Neural progenitor cell (in vitro differentiated cells): ENCODE measurements around the gene C1orf87. TPM values are rescaled to one million over a fixed set of nuclear protein-coding genes. Genes with fewer than 3 reads are reported as not detected.

Experiments
- DNase-seq: peaks from one replicate; pipeline ENCODE4 v3.0.0-alpha.2; 2016; ENCODE audit warnings: low spot score
- H2AFZ ChIP-seq: fragments of 200-600 bp; sonication (generic); replicated peaks from 2 replicates; pipeline ENCODE4 v1.6.1; 2016; ENCODE audit warnings: antibody characterized with exemption
- H3F3A ChIP-seq: fragments of 200-600 bp; sonication (generic); 2 replicates; pipeline ENCODE4 v1.6.1; 2016; ENCODE audit warnings: antibody characterized with exemption, low read depth
- H3K27ac ChIP-seq: fragments of 200-600 bp; sonication (generic); 2 replicates; pipeline ENCODE4 v1.5.1; 2016; ENCODE audit warnings: mild to moderate bottlenecking
- H3K27me3 ChIP-seq: fragments of 200-600 bp; sonication (generic); 2 replicates; pipeline ENCODE4 v1.6.1; 2016; ENCODE audit warnings: mild to moderate bottlenecking, moderate library complexity
- H3K36me3 ChIP-seq: fragments of 200-600 bp; sonication (generic); 2 replicates; pipeline ENCODE4 v1.5.1; 2016
- H3K4me1 ChIP-seq: fragments of 200-600 bp; sonication (generic); 2 replicates; pipeline ENCODE4 v1.6.1; 2016; ENCODE audit warnings: mixed run types
- H3K4me2 ChIP-seq: fragments of 200-600 bp; sonication (generic); 2 replicates; pipeline ENCODE4 v1.6.1; 2016
- H3K4me3 ChIP-seq: fragments of 200-600 bp; sonication (generic); 2 replicates; pipeline ENCODE4 v1.5.1; 2016
- H3K79me2 ChIP-seq: fragments of 200-600 bp; sonication (generic); 2 replicates; pipeline ENCODE4 v1.6.1; 2016; ENCODE audit warnings: low read depth
- H3K9ac ChIP-seq: fragments of 200-600 bp; sonication (generic); 2 replicates; pipeline ENCODE4 v1.6.1; 2016
- H3K9me3 ChIP-seq: fragments of 200-600 bp; sonication (generic); 2 replicates; pipeline ENCODE4 v1.5.1; 2016; ENCODE audit warnings: low read depth
- H4K20me1 ChIP-seq: fragments of 200-600 bp; sonication (generic); 2 replicates; pipeline ENCODE4 v1.6.1; 2016; ENCODE audit warnings: low read depth
- H3K27ac Mint-ChIP-seq: 3 replicates; pipeline ENCODE4 v1.8.0; 2021; ENCODE audit warnings: mixed read lengths
- H3K27me3 Mint-ChIP-seq: 2 replicates; pipeline ENCODE4 v1.8.0; 2022; ENCODE audit warnings: low read depth, mild to moderate bottlenecking, inconsistent platforms, moderate library complexity, mixed read lengths; ENCODE audit not compliant: insufficient read depth
- H3K36me3 Mint-ChIP-seq: 3 replicates; pipeline ENCODE4 v1.8.0; 2021; ENCODE audit warnings: mixed read lengths
- H3K4me1 Mint-ChIP-seq: 3 replicates; pipeline ENCODE4 v1.8.0; 2021; ENCODE audit warnings: mixed read lengths
- H3K4me3 Mint-ChIP-seq: 3 replicates; pipeline ENCODE4 v1.8.0; 2021; ENCODE audit warnings: mild to moderate bottlenecking, moderate library complexity, mixed read lengths
- H3K9me3 Mint-ChIP-seq: 3 replicates; pipeline ENCODE4 v1.8.0; 2020; ENCODE audit warnings: mixed read lengths
- CTCF ChIP-seq: fragments of 200-600 bp; sonication (generic); IDR thresholded peaks from 2 replicates; pipeline ENCODE4 v1.5.1; 2017; ENCODE audit warnings: antibody characterized with exemption, mild to moderate bottlenecking
- EZH2 ChIP-seq: fragments of 200-600 bp; sonication (generic); IDR thresholded peaks from 2 replicates; pipeline ENCODE4 v1.6.1; 2017; ENCODE audit warnings: antibody characterized with exemption, mild to moderate bottlenecking, moderate library complexity
- EZH2phosphoT487 ChIP-seq: fragments of 200-600 bp; sonication (generic); IDR thresholded peaks from 2 replicates; pipeline ENCODE4 v1.6.1; 2017; ENCODE audit warnings: antibody characterized with exemption
- total RNA-seq: library from RNA; depleted of rRNA; stranded (reverse); fragments of >200 nt; gene quantifications from 2 replicates; pipeline ENCODE4 v1.2.3, GENCODE V29; 2015; ENCODE audit warnings: low replicate concordance

C1orf87 gene
- total RNA-seq, 1 donor from 2014 or later: not detected

DNA sequence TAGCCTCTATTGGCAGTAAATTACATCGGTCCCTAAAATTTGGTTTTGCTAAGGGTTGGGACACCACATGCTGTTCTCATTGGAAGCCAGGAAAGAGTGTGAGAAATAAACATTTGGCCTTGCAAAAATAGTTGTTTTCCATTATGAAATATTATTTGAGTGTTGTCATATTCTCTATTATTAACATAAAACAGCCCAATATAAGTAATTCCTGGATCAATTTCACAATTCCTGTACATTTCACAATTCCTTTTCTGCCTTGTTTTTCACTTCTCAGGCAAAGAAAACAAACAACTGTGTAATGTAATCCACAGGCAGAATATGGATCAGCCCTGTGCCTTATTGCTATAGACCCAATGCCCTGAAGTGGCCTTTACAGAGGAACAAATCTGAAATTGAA, 40.5 kb downstream of the C1orf87 start:
- H3K4me1 Mint-ChIP-seq: no peaks in the 10 kb centered on the region
- H3K4me3 Mint-ChIP-seq: no peak overlapping the region
- TF ChIP-seq EZH2: no peak
- TF ChIP-seq EZH2phosphoT487: no peak
- no peak for TF ChIP-seq CTCF
- H3K36me3 Mint-ChIP-seq: no peaks in the 10 kb centered on the region
- Histone ChIP-seq H3K36me3 (no peaks in the 10 kb centered on the region), H3K9me3 (no peaks in the 10 kb centered on the region), H3K4me2 (no peak overlapping the region), H3K27me3 (no peaks in the 10 kb centered on the region), H3K9ac (no peak overlapping the region), H3K27ac (no peak overlapping the region), H2AFZ (no peak overlapping the region), H3K79me2 (no peaks in the 10 kb centered on the region), H3K4me3 (no peak overlapping the region), H4K20me1 (no peaks in the 10 kb centered on the region), H3K4me1 (no peaks in the 10 kb centered on the region), H3F3A (no peaks in the 10 kb centered on the region)
- no peak overlapping the region for H3K27ac Mint-ChIP-seq
- no peaks in the 10 kb centered on the region for H3K9me3 Mint-ChIP-seq
- DNase-seq: no peak
- peaks cover 2% of the 10 kb centered on the region for H3K27me3 Mint-ChIP-seq

DNA sequence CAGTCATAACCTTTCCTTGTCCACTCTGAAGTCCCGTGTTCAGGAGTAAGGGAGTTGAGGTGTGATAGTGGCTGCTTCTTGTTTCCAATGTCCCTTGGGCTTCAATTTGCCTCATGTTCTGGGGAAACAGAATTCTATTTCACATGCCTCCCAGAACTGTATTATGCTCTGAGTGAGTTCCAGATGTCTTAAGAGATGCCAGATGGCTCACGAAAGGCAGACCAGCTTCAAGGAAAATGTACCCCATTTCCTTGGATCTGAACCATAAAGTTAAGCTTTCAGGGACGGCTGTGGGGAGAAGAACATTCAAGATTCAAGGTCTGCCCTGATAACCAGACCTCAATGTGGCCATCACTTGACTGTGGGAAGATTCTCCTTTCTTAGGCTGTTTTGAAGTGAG, 42.4 kb downstream of the C1orf87 start:
- Mint-ChIP-seq H3K27ac (no peak overlapping the region), H3K36me3 (no peaks in the 10 kb centered on the region), H3K9me3 (no peaks in the 10 kb centered on the region), H3K4me3 (no peak overlapping the region), H3K4me1 (no peaks in the 10 kb centered on the region), H3K27me3 (no peaks in the 10 kb centered on the region)
- Histone ChIP-seq H3K36me3 (no peaks in the 10 kb centered on the region), H4K20me1 (no peaks in the 10 kb centered on the region), H3K9ac (no peak overlapping the region), H3K27ac (no peak overlapping the region), H3K4me1 (no peaks in the 10 kb centered on the region), H3K4me3 (no peak overlapping the region), H3K9me3 (no peaks in the 10 kb centered on the region), H3F3A (no peaks in the 10 kb centered on the region), H3K27me3 (no peaks in the 10 kb centered on the region), H2AFZ (no peak overlapping the region), H3K4me2 (no peak overlapping the region), H3K79me2 (no peaks in the 10 kb centered on the region)
- DNase-seq: no peak
- no peak for TF ChIP-seq EZH2

GRCh38 chr1:60025552-60025951, 48.0 kb downstream of the C1orf87 start:
- no peaks in the 10 kb centered on the region for H3K4me1 ChIP-seq
- H3K27ac ChIP-seq: no peak overlapping the region
- H3K9me3 Mint-ChIP-seq: peaks cover 3% of the 10 kb centered on the region
- no peaks in the 10 kb centered on the region for H3K27me3 Mint-ChIP-seq
- H3K79me2 ChIP-seq: no peaks in the 10 kb centered on the region
- no peak overlapping the region for H3K27ac Mint-ChIP-seq
- no peak overlapping the region for H3K4me3 ChIP-seq
- no peaks in the 10 kb centered on the region for H3K4me1 Mint-ChIP-seq
- no peaks in the 10 kb centered on the region for H3K27me3 ChIP-seq
- no peaks in the 10 kb centered on the region for H3K9me3 ChIP-seq
- TF ChIP-seq EZH2phosphoT487 (no peak), EZH2 (no peak), CTCF (no peak)
- no peaks in the 10 kb centered on the region for H3F3A ChIP-seq
- no peaks in the 10 kb centered on the region for H4K20me1 ChIP-seq
- DNase-seq: no peak
- H3K9ac ChIP-seq: no peak overlapping the region
- H3K36me3 Mint-ChIP-seq: no peaks in the 10 kb centered on the region
- no peaks in the 10 kb centered on the region for H3K36me3 ChIP-seq
- H3K4me3 Mint-ChIP-seq: no peak overlapping the region
- H2AFZ ChIP-seq: no peak overlapping the region
- no peak overlapping the region for H3K4me2 ChIP-seq

- Histone ChIP-seq H3K27me3 (no peaks in the 10 kb centered on the region), H3K79me2 (no peaks in the 10 kb centered on the region), H3K36me3 (no peaks in the 10 kb centered on the region), H3K4me1 (peaks cover 34% of the 10 kb centered on the region), H3K9ac (no peak overlapping the region), H3K9me3 (no peaks in the 10 kb centered on the region), H3K4me3 (no peak overlapping the region), H2AFZ (no peak overlapping the region), H3K4me2 (peak overlapping the region; percentile 39), H3K27ac (no peak overlapping the region), H4K20me1 (no peaks in the 10 kb centered on the region), H3F3A (peaks cover 8% of the 10 kb centered on the region)
- no peak for TF ChIP-seq EZH2
- TF ChIP-seq CTCF: no peak
- no peak for TF ChIP-seq EZH2phosphoT487
- Mint-ChIP-seq H3K27ac (no peak overlapping the region), H3K27me3 (peaks cover 2% of the 10 kb centered on the region), H3K36me3 (no peaks in the 10 kb centered on the region), H3K4me3 (no peak overlapping the region), H3K4me1 (peaks cover 23% of the 10 kb centered on the region), H3K9me3 (peaks cover 7% of the 10 kb centered on the region)
- DNase-seq: peak; percentile 49
Observed at GRCh38 chr1:60017508-60018205, 55.9 kb downstream of the C1orf87 start.
